Kidney (tissue), 14 donors: ENCODE results near the gene MIOS. TPM values are rescaled to one million over a fixed set of nuclear protein-coding genes. Genes with fewer than 3 reads are reported as not detected.

Experiments
- DNase-seq, 5 donors: peaks; one replicate each; pipeline ENCODE4 v3.0.0-alpha.2; 2013 to 2020
- FAIRE-seq: peaks from 2 replicates; lab custom pipeline; 2012; peaks lifted over from hg19 to GRCh38; lab: Jason Lieb, UNC
- H3K27ac ChIP-seq, 2 donors: one replicate each; pipeline ENCODE4 v1.7.0; 2013; ENCODE audit warnings: low read depth in 2 of 2, low read length in 2 of 2, inconsistent platforms in 1 of 2
- H3K27me3 ChIP-seq: one replicate; pipeline ENCODE4 v1.7.1; 2013; ENCODE audit warnings: low read length, inconsistent platforms; ENCODE audit not compliant: control insufficient read depth, insufficient read depth
- H3K36me3 ChIP-seq, 3 donors: one replicate each; pipeline versions ENCODE4 v1.7.0 to v1.7.1; 2013; ENCODE audit warnings: low read length in 3 of 3, control low read depth in 1 of 3, inconsistent platforms in 1 of 3; ENCODE audit not compliant: insufficient read depth in 3 of 3, control insufficient read depth in 2 of 3
- H3K4me1 ChIP-seq, 3 donors: one replicate each; pipeline versions ENCODE4 v1.7.0 to v1.7.1; 2013; ENCODE audit warnings: low read length in 3 of 3, inconsistent platforms in 1 of 3, low read depth in 1 of 3; ENCODE audit not compliant: control insufficient read depth in 2 of 3, insufficient read depth in 2 of 3
- H3K4me3 ChIP-seq, 3 donors: one replicate each; pipeline versions ENCODE4 v1.7.0 to v1.8.1; 2013; ENCODE audit warnings: low read length in 3 of 3, control low read depth in 1 of 3, inconsistent platforms in 1 of 3
- H3K9ac ChIP-seq, 3 donors: one replicate each; pipeline versions ENCODE4 v1.7.0 to v1.7.1; 2013; ENCODE audit warnings: low read length in 3 of 3, control low read depth in 1 of 3, inconsistent platforms in 1 of 3
- H3K9me3 ChIP-seq, 3 donors: one replicate each; pipeline versions ENCODE4 v1.7.0 to v1.7.1; 2013; ENCODE audit warnings: low read length in 3 of 3, control low read depth in 1 of 3, inconsistent platforms in 1 of 3; ENCODE audit not compliant: control insufficient read depth in 2 of 3, insufficient read depth in 1 of 3
- intact Hi-C: fragments of 100-400 bp; cut with DNase I; formaldehyde crosslinking; loops from one replicate; pipeline ENCODE4 v1.11.1; 2022
- polyA plus RNA-seq: library from polyadenylated mRNA; stranded (reverse); fragments of 350-450 nt; fragmentation: Illumina TruSeq; extraction: RNeasy Lipid Tissue Mini Kit (QIAGEN cat#74804); gene quantifications from one replicate; pipeline ENCODE4 v1.2.3, GENCODE V29; 2014; ENCODE audit warnings: low read depth, low replicate concordance; ENCODE audit not compliant: insufficient read depth
- total RNA-seq: library from RNA; stranded (reverse); fragmentation: NEBNext Ultra II Directional; extraction: Animal tissue kit (Norgen Biotek cat#: 25700); gene quantifications from one replicate; pipeline ENCODE4 v1.2.1, GENCODE V29; 2021
- TF ChIP-seq, protein P1 (sequence below): IDR thresholded peaks from 3 replicates; pipeline ENCODE4 v1.5.1; 2012; ENCODE audit warnings: mild to moderate bottlenecking, moderate library complexity, borderline replicate concordance; ENCODE audit not compliant: insufficient read depth; ENCODE audit errors: extremely low read depth
- donor health status: control.
- donor health status: control.
- donor health status: control.
- donor health status: control.
- donor health status: control.
- donor health status: DM: yes; HTN: yes; CAD: no.
- donor health status: Normal renal cell carcinoma (clear cell type).

MIOS gene
- total and polyA plus RNA-seq, 2 donors from 2014 or later: 12.4 to 37.0 TPM

DNA sequence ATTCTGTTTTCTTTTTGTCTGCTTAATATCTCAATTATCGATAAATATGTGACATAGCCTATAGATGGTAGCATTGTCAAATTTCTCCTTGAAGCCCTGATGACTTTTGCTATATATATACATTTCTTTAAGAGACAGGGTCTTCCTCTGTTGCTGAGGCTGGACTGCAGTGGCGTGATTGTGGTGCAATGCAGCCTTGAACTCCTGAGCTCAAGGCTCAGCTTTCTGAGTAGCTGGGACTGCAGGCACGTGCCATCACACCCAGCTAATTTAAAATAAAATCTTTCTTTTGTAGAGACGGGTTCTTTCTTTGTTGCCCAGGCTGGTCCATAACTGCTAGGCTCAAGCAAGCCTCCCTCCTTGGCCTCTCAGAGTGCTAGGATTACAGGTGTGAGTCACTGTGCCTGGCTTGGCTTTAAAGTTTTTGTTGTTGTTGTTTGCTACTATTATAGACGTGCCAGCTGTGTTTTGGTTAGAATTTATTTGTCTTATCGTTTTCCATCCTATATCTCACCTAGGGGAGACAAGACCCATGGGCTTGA lies 80.9 kb downstream of the MIOS start:
- no peaks in the 10 kb centered on the region for H3K27me3 ChIP-seq
- H3K4me1 ChIP-seq: no peaks in the 10 kb centered on the region
- no peak overlapping the region for H3K27ac ChIP-seq
- intact Hi-C loops: no loop called here
- no peak for FAIRE-seq
- no peak overlapping the region for H3K4me3 ChIP-seq
- TF ChIP-seq, protein P1, sequence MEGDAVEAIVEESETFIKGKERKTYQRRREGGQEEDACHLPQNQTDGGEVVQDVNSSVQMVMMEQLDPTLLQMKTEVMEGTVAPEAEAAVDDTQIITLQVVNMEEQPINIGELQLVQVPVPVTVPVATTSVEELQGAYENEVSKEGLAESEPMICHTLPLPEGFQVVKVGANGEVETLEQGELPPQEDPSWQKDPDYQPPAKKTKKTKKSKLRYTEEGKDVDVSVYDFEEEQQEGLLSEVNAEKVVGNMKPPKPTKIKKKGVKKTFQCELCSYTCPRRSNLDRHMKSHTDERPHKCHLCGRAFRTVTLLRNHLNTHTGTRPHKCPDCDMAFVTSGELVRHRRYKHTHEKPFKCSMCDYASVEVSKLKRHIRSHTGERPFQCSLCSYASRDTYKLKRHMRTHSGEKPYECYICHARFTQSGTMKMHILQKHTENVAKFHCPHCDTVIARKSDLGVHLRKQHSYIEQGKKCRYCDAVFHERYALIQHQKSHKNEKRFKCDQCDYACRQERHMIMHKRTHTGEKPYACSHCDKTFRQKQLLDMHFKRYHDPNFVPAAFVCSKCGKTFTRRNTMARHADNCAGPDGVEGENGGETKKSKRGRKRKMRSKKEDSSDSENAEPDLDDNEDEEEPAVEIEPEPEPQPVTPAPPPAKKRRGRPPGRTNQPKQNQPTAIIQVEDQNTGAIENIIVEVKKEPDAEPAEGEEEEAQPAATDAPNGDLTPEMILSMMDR: no peak
- no peaks in the 10 kb centered on the region for H3K36me3 ChIP-seq
- no peaks in the 10 kb centered on the region for H3K9me3 ChIP-seq
- H3K9ac ChIP-seq: no peak overlapping the region
- no peak for DNase-seq

DNA sequence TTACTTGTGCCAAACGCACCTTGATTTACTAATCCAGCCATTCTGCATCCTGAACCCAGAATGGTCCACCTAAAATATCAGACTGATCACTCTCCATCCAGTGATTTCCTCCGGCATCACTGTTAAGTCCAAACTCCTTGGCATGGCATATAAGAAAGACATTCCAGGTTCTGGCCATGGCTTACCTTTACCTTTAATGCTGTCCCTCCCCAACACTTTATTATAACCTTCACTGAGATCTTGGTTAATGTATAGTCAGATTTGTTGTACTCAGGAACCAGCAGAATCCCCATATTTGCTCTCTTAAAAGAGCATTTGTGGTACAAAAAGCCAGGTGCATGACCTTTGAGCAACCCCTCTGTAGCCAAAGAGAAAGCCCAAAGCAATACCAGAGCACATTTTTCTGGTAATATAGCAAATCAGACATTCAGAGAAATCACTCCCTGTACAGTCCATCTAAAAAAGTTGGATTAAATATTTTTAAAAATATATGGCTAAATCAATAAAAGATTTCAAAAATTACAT lies 84.1 kb downstream of the MIOS start:
- FAIRE-seq: no peak
- no peaks in the 10 kb centered on the region for H3K36me3 ChIP-seq

DNA sequence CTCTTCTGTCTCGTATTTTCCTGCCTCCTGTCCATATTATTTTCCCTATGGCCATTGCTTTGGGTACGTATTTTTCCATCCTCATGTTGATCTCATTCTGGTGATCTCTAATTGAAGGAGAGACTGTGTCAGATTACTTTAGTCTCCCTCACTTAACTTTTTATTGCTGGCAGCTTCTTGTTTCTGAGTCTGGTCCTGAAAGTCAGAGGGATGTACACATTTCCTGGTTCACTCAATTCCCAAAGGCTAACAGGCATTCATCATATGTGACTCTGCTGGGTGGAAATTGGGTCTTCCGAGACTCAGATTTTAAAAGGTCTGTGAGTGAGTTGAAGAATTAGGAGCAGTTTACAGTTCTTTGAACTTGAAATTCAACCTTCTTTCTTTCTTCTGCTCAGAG lies 84.8 kb downstream of the MIOS start:
- TF ChIP-seq, protein P1: no peak
- intact Hi-C loops: no loop called here
- Histone ChIP-seq H3K36me3 (no peaks in the 10 kb centered on the region), H3K4me3 (no peak overlapping the region), H3K27me3 (no peaks in the 10 kb centered on the region), H3K4me1 (no peaks in the 10 kb centered on the region), H3K9me3 (no peaks in the 10 kb centered on the region), H3K27ac (no peak overlapping the region), H3K9ac (no peak overlapping the region)
- FAIRE-seq: no peak
- DNase-seq: peak in 1 of 5 donors; percentile 26

More for the DNA sequence above, 84.1 kb downstream of the MIOS start:
- no peaks in the 10 kb centered on the region for H3K9me3 ChIP-seq
- no peaks in the 10 kb centered on the region for H3K4me1 ChIP-seq
- H3K27ac ChIP-seq: no peak overlapping the region
- intact Hi-C loops: no loop called here
- no peak for DNase-seq
- TF ChIP-seq, protein P1: no peak
- no peak overlapping the region for H3K9ac ChIP-seq
- no peak overlapping the region for H3K4me3 ChIP-seq
- H3K27me3 ChIP-seq: no peaks in the 10 kb centered on the region
